ENCODE results near the gene RACGAP1.
"Not testable (repeated sequence)": the region's sequence is repeated elsewhere in the genome, so short reads cannot be mapped to it uniquely, and the experiment has no call there.

The RACGAP1 gene

GRCh38 chr12:50026691-50027090 is 1.4 kb upstream of the RACGAP1 start:
- no peak for DNase-seq (ENCODE audit: low read depth)

- DNase-seq (ENCODE audit: low read depth) = peak; percentile 33
Observed at GRCh38 chr12:50024805-50025186, 498 bp downstream of the RACGAP1 start.

GRCh38 chr12:50024227-50024626 is 1.1 kb downstream of the RACGAP1 start:
- DNase-seq (ENCODE audit: low read depth) = no peak

DNA sequence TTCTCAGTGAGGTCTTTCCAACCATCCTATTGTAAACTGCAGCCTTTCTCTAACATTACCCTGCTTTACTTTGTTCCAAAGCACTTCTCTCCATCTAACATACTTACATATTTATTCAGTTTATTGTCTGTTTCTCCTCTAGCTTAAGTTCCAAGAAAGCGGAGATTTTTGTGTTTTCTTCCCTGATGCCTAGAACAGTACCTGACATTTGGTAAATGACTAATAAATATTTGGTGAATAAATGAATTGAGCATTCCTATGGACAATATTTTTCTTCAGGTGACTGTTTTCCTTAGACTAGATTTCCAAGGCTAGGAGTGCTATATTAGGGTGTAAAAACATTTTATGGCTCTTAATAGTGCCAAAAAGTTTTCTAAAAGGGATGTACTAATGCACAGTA is 2.4 kb downstream of the RACGAP1 start:
- DNase-seq (ENCODE audit: low read depth) = no peak

- peak; percentile 24 for DNase-seq (ENCODE audit: low read depth)
Observed at GRCh38 chr12:50021031-50021430, 4.3 kb downstream of the RACGAP1 start.

- no peak for DNase-seq (ENCODE audit: low read depth)
Observed at GRCh38 chr12:50019524-50019923, 5.8 kb downstream of the RACGAP1 start.

- DNase-seq (ENCODE audit: low read depth) = no peak
Observed at GRCh38 chr12:50018968-50019367, 6.3 kb downstream of the RACGAP1 start.

- no peak for DNase-seq (ENCODE audit: low read depth)
Observed at GRCh38 chr12:50018154-50018553, 7.1 kb downstream of the RACGAP1 start.

DNA sequence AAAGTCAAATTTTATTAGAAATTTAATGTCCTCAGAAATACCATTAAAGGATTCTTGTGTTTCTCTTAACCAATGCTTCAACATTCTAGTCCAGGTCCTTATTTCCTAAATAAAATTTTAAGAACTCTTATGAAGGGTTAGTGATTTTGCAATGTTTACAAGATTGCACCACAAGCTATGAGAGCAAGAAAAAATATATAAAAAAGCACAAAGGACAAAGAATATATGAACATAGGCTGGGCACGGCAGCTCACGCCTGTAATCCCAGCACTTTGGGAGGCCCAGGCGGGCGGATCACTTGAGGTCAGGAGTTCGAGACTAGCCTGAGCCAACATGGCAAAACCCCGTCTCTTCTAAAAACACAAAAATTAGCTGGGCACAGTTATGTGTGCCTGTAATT is 7.7 kb downstream of the RACGAP1 start:
- peak; percentile 34 for DNase-seq (ENCODE audit: low read depth)

GRCh38 chr12:50016501-50017475 is 8.5 kb downstream of the RACGAP1 start:
- DNase-seq (ENCODE audit: low read depth) = peak; percentile 88

DNA sequence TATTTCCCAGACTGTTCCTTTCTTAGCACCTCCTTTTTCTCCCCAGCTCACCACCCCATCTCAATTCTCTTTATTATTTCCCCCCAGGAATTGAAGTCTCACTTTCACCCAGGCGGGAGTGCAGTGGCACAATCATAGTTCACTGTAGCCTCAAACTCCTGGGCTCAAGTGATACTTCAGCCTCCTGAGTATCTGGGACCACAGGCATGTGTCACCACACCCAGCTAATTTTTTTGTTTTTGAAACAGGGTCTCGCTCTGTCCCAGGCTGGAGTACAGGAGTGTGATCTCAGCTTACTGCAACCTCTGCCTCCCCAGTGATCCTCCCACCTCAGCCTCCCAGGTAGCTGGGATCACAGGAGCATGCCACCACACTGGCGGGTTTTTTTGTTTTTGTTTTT is 11.0 kb downstream of the RACGAP1 start:
- DNase-seq (ENCODE audit: low read depth) = no peak

DNA sequence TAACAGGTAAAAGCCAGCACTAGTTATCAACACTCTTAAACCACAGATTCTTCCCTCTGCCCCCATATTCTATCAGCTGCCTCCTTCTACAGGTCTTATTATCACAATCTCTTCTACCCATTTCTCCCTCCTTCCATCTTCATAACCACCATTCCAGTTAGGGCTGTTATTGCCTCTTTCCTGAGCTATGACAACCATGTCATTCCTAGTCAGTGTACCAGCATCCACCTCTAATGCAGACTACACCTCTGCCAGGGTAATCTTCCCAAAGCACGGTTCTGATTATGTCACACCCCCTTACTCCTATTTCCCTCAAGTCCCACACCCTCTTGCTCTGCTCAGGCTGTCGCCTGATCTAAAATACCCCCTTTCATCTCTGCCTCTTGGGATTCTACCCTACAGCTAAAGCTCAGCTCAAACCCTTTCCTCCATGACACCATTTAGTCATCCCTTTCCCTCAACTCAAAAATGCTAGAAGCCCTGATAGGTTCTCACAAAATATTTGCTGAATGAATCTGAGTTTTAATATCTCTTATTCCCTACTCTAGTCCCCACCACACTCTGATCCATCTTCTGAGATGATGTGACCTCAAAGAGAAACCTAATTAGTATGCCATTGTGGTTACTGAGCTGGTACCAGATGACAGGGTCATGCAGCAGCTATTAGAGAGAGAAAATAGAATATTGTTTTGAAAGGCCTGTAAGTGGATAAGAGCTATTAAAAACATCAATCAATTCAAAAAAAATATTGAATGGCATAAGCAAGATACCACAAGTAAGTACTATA is 11.7 kb downstream of the RACGAP1 start:
- DNase-seq (ENCODE audit: low read depth) = peak; percentile 43

- peak; percentile 57 for DNase-seq (ENCODE audit: low read depth)
Observed at GRCh38 chr12:50006754-50007442, 18.4 kb downstream of the RACGAP1 start.

- no peak for DNase-seq (ENCODE audit: low read depth)
Observed at GRCh38 chr12:50006280-50006679, 19.0 kb downstream of the RACGAP1 start.

GRCh38 chr12:50005175-50005574 is 20.1 kb downstream of the RACGAP1 start:
- DNase-seq (ENCODE audit: low read depth) = no peak

GRCh38 chr12:50004696-50005095 is 20.6 kb downstream of the RACGAP1 start:
- DNase-seq (ENCODE audit: low read depth) = no peak

GRCh38 chr12:50003595-50003994 is 21.7 kb downstream of the RACGAP1 start:
- peak; percentile 38 for DNase-seq (ENCODE audit: low read depth)

GRCh38 chr12:49998453-49998852 is 26.8 kb downstream of the RACGAP1 start:
- no peak for DNase-seq (ENCODE audit: low read depth)

DNA sequence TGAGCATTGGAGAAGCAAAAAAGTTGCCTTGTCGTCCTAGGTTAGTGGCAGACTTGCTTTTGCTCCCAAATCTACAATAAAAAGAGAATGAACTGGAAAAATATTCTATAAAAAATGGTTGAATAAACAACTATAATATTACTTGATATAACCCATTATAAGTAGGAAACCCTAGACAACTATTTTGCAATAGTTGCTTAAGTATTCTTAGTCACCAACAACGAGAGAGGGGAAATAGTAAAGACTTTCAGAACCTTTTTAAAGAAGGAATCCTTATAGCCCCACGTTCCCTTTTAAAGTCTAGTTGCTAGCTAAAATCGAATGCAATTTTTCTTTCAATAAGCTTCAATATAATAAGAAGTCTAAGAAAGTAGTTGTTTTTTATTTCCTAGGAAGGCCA is 35.0 kb downstream of the RACGAP1 start:
- DNase-seq (ENCODE audit: low read depth) = no peak

DNA sequence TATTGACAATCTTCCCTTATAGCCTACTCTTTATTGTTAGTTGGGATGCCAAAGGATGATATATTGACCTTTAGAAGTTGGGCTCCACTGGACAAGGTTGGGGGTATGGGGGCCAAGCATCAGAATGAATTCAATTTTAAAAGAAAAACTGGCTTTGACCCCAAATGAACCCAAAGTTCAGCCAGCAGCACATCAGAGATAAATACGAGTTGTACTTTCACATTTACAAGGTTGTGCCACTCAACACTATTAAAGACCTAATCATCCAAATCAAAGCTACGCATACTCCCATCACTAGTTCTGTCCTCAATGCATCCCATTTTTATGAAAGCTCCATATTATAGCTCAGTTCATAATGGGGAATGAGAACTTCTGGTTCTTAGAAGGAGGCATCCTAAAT is 35.9 kb downstream of the RACGAP1 start:
- DNase-seq (ENCODE audit: low read depth) = not testable (repeated sequence)

- no peak for DNase-seq (ENCODE audit: low read depth)
Observed at GRCh38 chr12:49987625-49988303, 37.5 kb downstream of the RACGAP1 start.

- DNase-seq (ENCODE audit: low read depth) = not testable (repeated sequence)
Observed at GRCh38 chr12:49986476-49986875, 38.8 kb downstream of the RACGAP1 start.
